HG02870 (cell line): Measurements from ENCODE around the gene TMEM163.

Experiments
- ATAC-seq: cut with Tn5 transposase; IDR thresholded peaks from one replicate; pipeline ENCODE4 v1.9.1; 2021; ENCODE audit warnings: mild to moderate bottlenecking, moderate library complexity; ENCODE audit not compliant: unreplicated experiment

Gene TMEM163

GRCh38 chr2:134417968-134418582 is 300.7 kb downstream of the TMEM163 start:
- ATAC-seq: no peak

GRCh38 chr2:134416637-134417036 is 302.2 kb downstream of the TMEM163 start:
- ATAC-seq: no peak

GRCh38 chr2:134416018-134416417 is 302.8 kb downstream of the TMEM163 start:
- ATAC-seq: no peak

- ATAC-seq: no peak
Measured at GRCh38 chr2:134413912-134414311, 304.9 kb downstream of the TMEM163 start.

- no peak for ATAC-seq
Measured at GRCh38 chr2:134413430-134413829, 305.4 kb downstream of the TMEM163 start.

- ATAC-seq: no peak
Measured at GRCh38 chr2:134412639-134412999, 306.2 kb downstream of the TMEM163 start.

GRCh38 chr2:134411828-134412638 is 306.8 kb downstream of the TMEM163 start:
- ATAC-seq: peak; percentile 91

- ATAC-seq: no peak
Measured at GRCh38 chr2:134411279-134411827, 307.4 kb downstream of the TMEM163 start.

GRCh38 chr2:134410831-134411231 is 308.0 kb downstream of the TMEM163 start:
- no peak for ATAC-seq

GRCh38 chr2:134410006-134410405 is 308.8 kb downstream of the TMEM163 start:
- no peak for ATAC-seq

- ATAC-seq: no peak
Measured at GRCh38 chr2:134408791-134409190, 310.0 kb downstream of the TMEM163 start.

GRCh38 chr2:134408386-134408785 is 310.4 kb downstream of the TMEM163 start:
- no peak for ATAC-seq

- no peak for ATAC-seq
Measured at GRCh38 chr2:134407154-134407890, 311.5 kb downstream of the TMEM163 start.

- no peak for ATAC-seq
Measured at GRCh38 chr2:134406736-134407135, 312.1 kb downstream of the TMEM163 start.

GRCh38 chr2:134406311-134406710 is 312.5 kb downstream of the TMEM163 start:
- ATAC-seq: no peak
